GM12878 (cell line): Measurements from ENCODE around the gene FAM171A1.

ENCODE experiments used
- BACH1 ChIP-seq: fragments of 450-650 bp; IDR thresholded peaks from 2 replicates; pipeline ENCODE4 v1.6.1; 2017; ENCODE audit warnings: mild to moderate bottlenecking, borderline replicate concordance
- BMI1 ChIP-seq: fragments of 450-650 bp; IDR thresholded peaks from 2 replicates; pipeline ENCODE4 v1.6.1; 2016; ENCODE audit warnings: mild to moderate bottlenecking, moderate library complexity, borderline replicate concordance
- CBX5 ChIP-seq: sonication (generic); IDR thresholded peaks from 2 replicates; pipeline ENCODE4 v1.6.1; 2016; ENCODE audit warnings: low read depth, moderate library complexity, mild to moderate bottlenecking, inconsistent platforms
- CTCF ChIP-seq, 3 experiments: IDR thresholded peaks in 2 of 3; conservative IDR thresholded peaks in 1 of 3; 2 replicates each; pipeline ENCODE4 v1.5.1; 2011; ENCODE audit warnings: low read depth in 3 of 3, low read length in 3 of 3, mild to moderate bottlenecking in 3 of 3, control low read depth in 2 of 3, moderate library complexity in 2 of 3, inconsistent platforms in 1 of 3, mixed read lengths in 1 of 3; ENCODE audit not compliant: control insufficient read depth in 2 of 3, insufficient read depth in 1 of 3; ENCODE audit errors: extremely low read depth in 1 of 3
- EZH2 ChIP-seq: IDR thresholded peaks from 2 replicates; pipeline ENCODE4 v1.6.1; 2012; ENCODE audit warnings: low read depth, mild to moderate bottlenecking, control low read depth, inconsistent platforms, low read length, borderline replicate concordance; ENCODE audit not compliant: control insufficient read depth
- IRF5 ChIP-seq: fragments of 450-650 bp; IDR thresholded peaks from 2 replicates; pipeline ENCODE4 v1.6.1; 2017; ENCODE audit warnings: borderline replicate concordance
- KDM1A ChIP-seq: fragments of 200-600 bp; sonication (generic); IDR thresholded peaks from 2 replicates; pipeline ENCODE4 v1.6.1; 2016; ENCODE audit warnings: borderline replicate concordance
- NFIC ChIP-seq: IDR thresholded peaks from 2 replicates; pipeline ENCODE4 v1.6.1; 2012; ENCODE audit warnings: low read depth, mild to moderate bottlenecking, inconsistent platforms, low read length, moderate library complexity
- NR2C1 ChIP-seq: fragments of 450-650 bp; IDR thresholded peaks from 2 replicates; pipeline ENCODE4 v1.6.1; 2017; ENCODE audit warnings: antibody characterized with exemption, mild to moderate bottlenecking, moderate library complexity
- RELB ChIP-seq: fragments of 450-650 bp; IDR thresholded peaks from 2 replicates; pipeline ENCODE4 v1.6.1; 2017; ENCODE audit warnings: low read depth, mild to moderate bottlenecking, moderate library complexity
- RUNX3 ChIP-seq: IDR thresholded peaks from 2 replicates; pipeline ENCODE4 v1.6.1; 2012; ENCODE audit warnings: low read length, inconsistent platforms
- SRF ChIP-seq, 2 experiments: IDR thresholded peaks; 2 replicates each; pipeline ENCODE4 v1.6.1; 2011; ENCODE audit warnings: low read depth in 2 of 2, low read length in 2 of 2, mild to moderate bottlenecking in 1 of 2, moderate library complexity in 1 of 2

DNA sequence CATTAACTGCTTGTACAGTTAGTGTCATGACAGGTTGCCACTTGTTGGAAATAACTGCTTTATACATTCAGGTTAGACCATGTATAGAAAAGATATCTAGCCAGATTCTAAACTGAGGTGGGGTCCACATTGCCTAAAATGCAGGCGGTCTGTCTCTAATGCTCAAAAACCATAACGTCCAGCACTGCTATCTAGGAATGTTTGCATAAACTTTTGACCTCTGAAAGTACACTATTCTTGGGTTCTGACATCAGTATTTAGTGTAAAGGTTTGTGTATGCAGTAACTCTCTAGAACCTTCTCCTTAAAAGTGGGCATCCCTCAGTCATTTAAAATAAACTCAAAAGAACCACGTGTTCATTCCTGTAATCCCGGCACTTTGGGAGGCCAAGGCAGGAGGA, 10.3 kb upstream of the FAM171A1 start:
- TF ChIP-seq SRF (IDR thresholded peaks at IDR 0.05; ENCODE audit: low read depth in 2 of 2, low read length in 2 of 2) (no peak), BMI1 (no peak), EZH2 (no peak), RUNX3 (no peak), BACH1 (no peak), NR2C1 (no peak), CBX5 (no peak), IRF5 (no peak), RELB (no peak), CTCF (IDR thresholded peaks at IDR 0.05 in 2 of 3, conservative IDR thresholded peaks at IDR 0.05 in 1 of 3; ENCODE audit: control insufficient read depth in 2 of 3, extremely low read depth in 1 of 3, insufficient read depth in 1 of 3, low read depth in 3 of 3, low read length in 3 of 3) (no peak), NFIC (no peak), KDM1A (no peak)
